T-helper 2 cell treated with Interferon-gamma antibody and Interleukin-4, amounts not matched to agents 5 μg/mL and 100 μg/mL, for 36 hours (primary cell): ENCODE results near the gene AFF2.
"Not testable (repeated sequence)": the region's sequence is repeated elsewhere in the genome, so short reads cannot be mapped to it uniquely, and the experiment has no call there.

Experiments
- DNase-seq: peaks from one replicate; pipeline ENCODE4 v3.0.0; 2021; ENCODE audit warnings: low spot score
- H3K27ac Mint-ChIP-seq: one replicate; pipeline ENCODE4 v1.8.0; 2021; ENCODE audit warnings: mild to moderate bottlenecking, mixed read lengths
- H3K27me3 Mint-ChIP-seq: one replicate; pipeline ENCODE4 v1.8.0; 2021; ENCODE audit warnings: low read depth, mixed read lengths
- H3K36me3 Mint-ChIP-seq: one replicate; pipeline ENCODE4 v1.8.0; 2021; ENCODE audit warnings: low read depth, mixed read lengths
- H3K4me1 Mint-ChIP-seq: one replicate; pipeline ENCODE4 v1.8.0; 2021; ENCODE audit warnings: low read depth, mixed read lengths
- H3K4me3 Mint-ChIP-seq: one replicate; pipeline ENCODE4 v1.8.0; 2022; ENCODE audit warnings: mild to moderate bottlenecking, moderate library complexity, mixed read lengths
- H3K9me3 Mint-ChIP-seq: one replicate; pipeline ENCODE4 v1.8.0; 2021; ENCODE audit warnings: mixed read lengths

Gene AFF2

DNA sequence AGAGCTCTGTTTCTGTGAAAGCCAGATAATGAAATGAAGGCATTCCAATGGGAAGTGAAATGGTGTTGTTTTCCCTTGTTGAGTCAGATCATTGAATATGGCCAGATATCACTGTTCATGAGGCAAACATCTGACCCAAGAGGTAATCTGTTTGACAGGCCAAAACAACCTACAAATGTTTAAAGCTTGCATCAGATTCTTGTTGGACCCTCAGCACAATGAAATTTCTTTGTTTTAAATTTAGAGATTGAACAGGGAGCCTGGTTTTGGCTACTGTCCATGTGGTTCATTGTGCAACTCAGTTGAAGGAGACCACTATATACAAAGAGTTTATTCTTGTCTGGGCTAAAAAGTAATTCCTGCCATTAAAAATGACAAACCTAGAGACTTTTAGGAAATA is 159.1 kb downstream of the AFF2 start:
- no peaks in the 10 kb centered on the region for H3K4me1 Mint-ChIP-seq
- no peak for DNase-seq
- no peaks in the 10 kb centered on the region for H3K9me3 Mint-ChIP-seq
- no peak overlapping the region for H3K27ac Mint-ChIP-seq
- no peaks in the 10 kb centered on the region for H3K36me3 Mint-ChIP-seq
- H3K4me3 Mint-ChIP-seq: no peak overlapping the region
- H3K27me3 Mint-ChIP-seq: no peaks in the 10 kb centered on the region

DNA sequence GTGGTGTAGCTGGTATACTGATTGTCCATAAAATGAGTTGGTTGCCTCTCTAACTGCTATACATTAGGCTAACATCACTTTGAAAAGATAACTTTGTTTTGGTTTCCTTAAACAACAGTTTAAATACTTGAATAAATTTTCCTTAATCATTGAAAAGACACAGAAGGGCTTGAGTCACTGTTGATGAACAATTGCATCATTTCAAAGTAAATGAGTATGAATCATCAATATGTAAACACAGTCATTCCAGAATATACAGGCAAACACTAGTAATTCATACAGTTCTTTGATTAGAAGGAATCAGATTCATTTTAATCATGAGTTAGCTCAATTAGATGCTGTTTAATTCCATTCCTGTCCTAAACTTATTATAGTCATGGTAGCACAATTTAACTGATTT is 160.6 kb downstream of the AFF2 start:
- H3K9me3 Mint-ChIP-seq: no peaks in the 10 kb centered on the region
- no peaks in the 10 kb centered on the region for H3K27me3 Mint-ChIP-seq
- no peaks in the 10 kb centered on the region for H3K36me3 Mint-ChIP-seq
- DNase-seq: no peak
- H3K4me1 Mint-ChIP-seq: no peaks in the 10 kb centered on the region
- no peak overlapping the region for H3K27ac Mint-ChIP-seq
- no peak overlapping the region for H3K4me3 Mint-ChIP-seq

DNA sequence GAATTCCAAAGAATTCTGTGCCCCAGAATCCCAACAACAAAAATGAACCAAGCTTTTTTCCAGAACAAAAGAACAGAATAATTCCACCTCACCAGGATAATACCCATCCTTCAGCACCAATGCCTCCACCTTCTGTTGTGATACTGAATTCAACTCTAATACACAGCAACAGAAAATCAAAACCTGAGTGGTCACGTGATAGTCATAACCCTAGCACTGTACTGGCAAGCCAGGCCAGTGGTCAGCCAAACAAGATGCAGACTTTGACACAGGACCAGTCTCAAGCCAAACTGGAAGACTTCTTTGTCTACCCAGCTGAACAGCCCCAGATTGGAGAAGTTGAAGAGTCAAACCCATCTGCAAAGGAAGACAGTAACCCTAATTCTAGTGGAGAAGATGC is 161.6 kb downstream of the AFF2 start:
- Mint-ChIP-seq H3K4me3 (no peak overlapping the region), H3K36me3 (no peaks in the 10 kb centered on the region), H3K9me3 (no peaks in the 10 kb centered on the region), H3K27ac (no peak overlapping the region), H3K4me1 (no peaks in the 10 kb centered on the region), H3K27me3 (no peaks in the 10 kb centered on the region)
- DNase-seq: no peak

- Mint-ChIP-seq H3K36me3 (peaks cover 3% of the 10 kb centered on the region), H3K9me3 (peaks cover 11% of the 10 kb centered on the region), H3K4me3 (no peak overlapping the region), H3K4me1 (no peaks in the 10 kb centered on the region), H3K27me3 (no peaks in the 10 kb centered on the region), H3K27ac (no peak overlapping the region)
- DNase-seq: no peak
Observed at GRCh38 chrX:148664171-148664570, 163.8 kb downstream of the AFF2 start.

GRCh38 chrX:148664995-148665394 is 164.6 kb downstream of the AFF2 start:
- no peak for DNase-seq
- peaks cover 16% of the 10 kb centered on the region for H3K9me3 Mint-ChIP-seq
- H3K27ac Mint-ChIP-seq: no peak overlapping the region
- no peaks in the 10 kb centered on the region for H3K4me1 Mint-ChIP-seq
- H3K27me3 Mint-ChIP-seq: no peaks in the 10 kb centered on the region
- no peak overlapping the region for H3K4me3 Mint-ChIP-seq
- H3K36me3 Mint-ChIP-seq: peaks cover 3% of the 10 kb centered on the region

DNA sequence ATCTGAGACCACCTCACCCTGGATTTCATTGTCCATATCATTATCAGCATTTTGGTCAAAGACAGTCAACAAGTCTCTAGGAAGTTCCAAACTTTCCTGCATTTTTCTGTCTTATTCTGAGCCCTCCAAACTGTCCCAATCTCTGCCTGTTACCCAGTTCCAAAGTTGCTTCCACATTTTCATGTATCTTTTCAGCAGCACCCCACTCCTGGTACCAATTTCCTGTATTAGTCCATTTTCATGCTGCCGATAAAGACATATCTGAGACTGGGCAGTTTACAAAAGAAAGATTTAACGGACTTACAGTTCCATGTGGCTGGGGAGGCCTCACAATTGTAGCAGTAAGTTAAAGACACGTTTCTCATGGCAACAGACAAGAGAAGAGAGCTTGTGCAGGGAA is 168.8 kb downstream of the AFF2 start:
- not testable (repeated sequence) for H3K4me3 Mint-ChIP-seq, H3K27ac Mint-ChIP-seq, H3K4me1 Mint-ChIP-seq, H3K36me3 Mint-ChIP-seq, H3K27me3 Mint-ChIP-seq, DNase-seq
- H3K9me3 Mint-ChIP-seq: peaks cover 26% of the 10 kb centered on the region

- Mint-ChIP-seq H3K9me3 (peaks cover 26% of the 10 kb centered on the region), H3K4me3 (no peak overlapping the region), H3K27ac (no peak overlapping the region), H3K36me3 (peaks cover 6% of the 10 kb centered on the region), H3K4me1 (no peaks in the 10 kb centered on the region), H3K27me3 (no peaks in the 10 kb centered on the region)
- DNase-seq: no peak
Observed at GRCh38 chrX:148670277-148670676, 169.9 kb downstream of the AFF2 start.

DNA sequence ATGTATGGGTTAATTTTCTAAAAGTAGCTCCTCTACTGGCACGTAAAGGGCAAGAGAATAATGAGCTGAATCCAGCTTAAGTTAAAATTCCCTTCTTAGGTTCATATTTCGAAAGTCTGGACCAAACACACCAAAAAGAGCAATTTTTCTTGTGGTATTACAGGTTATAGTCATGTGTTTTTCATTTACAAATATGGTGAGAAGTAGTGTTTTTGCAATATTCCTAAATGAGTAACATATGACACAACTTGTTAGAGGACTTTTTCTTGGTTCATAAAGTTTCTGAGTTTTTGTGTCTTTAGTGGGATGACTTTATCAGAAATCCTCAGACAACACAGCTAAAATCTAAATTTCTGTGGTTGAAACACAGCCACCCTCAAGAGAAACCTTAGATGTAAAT is 172.1 kb downstream of the AFF2 start:
- Mint-ChIP-seq H3K9me3 (peaks cover 22% of the 10 kb centered on the region), H3K27me3 (no peaks in the 10 kb centered on the region), H3K27ac (no peak overlapping the region), H3K4me3 (no peak overlapping the region), H3K4me1 (no peaks in the 10 kb centered on the region), H3K36me3 (peaks cover 3% of the 10 kb centered on the region)
- no peak for DNase-seq

- no peaks in the 10 kb centered on the region for H3K27me3 Mint-ChIP-seq
- no peak overlapping the region for H3K27ac Mint-ChIP-seq
- no peak overlapping the region for H3K4me3 Mint-ChIP-seq
- no peak for DNase-seq
- no peaks in the 10 kb centered on the region for H3K4me1 Mint-ChIP-seq
- H3K9me3 Mint-ChIP-seq: no peaks in the 10 kb centered on the region
- H3K36me3 Mint-ChIP-seq: no peaks in the 10 kb centered on the region
Observed at GRCh38 chrX:148681605-148682004, 181.2 kb downstream of the AFF2 start.

GRCh38 chrX:148682206-148682605 is 181.8 kb downstream of the AFF2 start:
- Mint-ChIP-seq H3K4me3 (no peak overlapping the region), H3K36me3 (no peaks in the 10 kb centered on the region)

DNA sequence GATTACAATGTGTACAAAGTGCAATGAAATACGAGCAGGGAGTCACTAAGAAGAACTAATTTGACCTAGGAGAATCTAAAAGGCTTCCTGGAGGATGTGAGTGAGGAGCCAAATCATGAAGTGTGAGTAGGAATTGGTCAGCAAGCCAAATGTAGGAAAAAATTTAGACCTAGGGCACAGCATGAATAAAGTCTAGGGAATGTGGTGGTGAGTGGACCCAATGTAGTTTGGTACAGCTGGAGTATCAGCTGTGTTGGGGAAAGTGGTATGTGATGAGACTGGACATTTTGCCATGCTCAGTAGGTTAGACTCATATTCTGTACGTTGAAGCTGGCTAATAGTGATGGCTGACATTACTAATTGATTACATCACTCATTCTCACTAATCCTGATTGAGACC is 191.0 kb downstream of the AFF2 start:
- Mint-ChIP-seq H3K4me1 (no peaks in the 10 kb centered on the region), H3K27ac (no peak overlapping the region), H3K4me3 (no peak overlapping the region), H3K36me3 (no peaks in the 10 kb centered on the region), H3K9me3 (no peaks in the 10 kb centered on the region), H3K27me3 (no peaks in the 10 kb centered on the region)
- no peak for DNase-seq

More at GRCh38 chrX:148682206-148682605, 181.8 kb downstream of the AFF2 start:
- H3K27ac Mint-ChIP-seq: no peak overlapping the region
- DNase-seq: no peak
- H3K4me1 Mint-ChIP-seq: no peaks in the 10 kb centered on the region
- no peaks in the 10 kb centered on the region for H3K27me3 Mint-ChIP-seq
- H3K9me3 Mint-ChIP-seq: no peaks in the 10 kb centered on the region

GRCh38 chrX:148695255-148695654 is 194.8 kb downstream of the AFF2 start:
- no peaks in the 10 kb centered on the region for H3K9me3 Mint-ChIP-seq
- H3K4me1 Mint-ChIP-seq: no peaks in the 10 kb centered on the region
- H3K27me3 Mint-ChIP-seq: no peaks in the 10 kb centered on the region
- H3K36me3 Mint-ChIP-seq: no peaks in the 10 kb centered on the region
- DNase-seq: no peak
- H3K4me3 Mint-ChIP-seq: no peak overlapping the region
- H3K27ac Mint-ChIP-seq: no peak overlapping the region

DNA sequence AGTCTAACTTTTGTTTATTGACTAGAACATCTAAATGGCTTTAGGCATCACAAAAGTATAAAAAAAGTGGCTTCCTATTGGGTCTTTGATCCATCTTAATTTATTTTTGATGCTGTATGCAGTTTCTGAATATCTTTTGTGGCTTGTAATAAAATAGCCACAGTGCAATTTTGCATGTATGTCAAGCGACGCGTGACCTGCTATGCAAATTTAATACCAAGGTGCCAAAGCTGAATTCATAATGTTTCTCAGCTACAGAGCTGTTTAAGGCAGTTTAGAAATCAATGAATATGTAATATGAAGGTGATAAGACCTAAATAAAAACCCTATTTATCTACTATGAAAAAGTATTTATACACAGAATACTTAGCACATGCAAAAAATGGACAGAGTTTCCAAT is 197.8 kb downstream of the AFF2 start:
- H3K4me1 Mint-ChIP-seq: no peaks in the 10 kb centered on the region
- no peak for DNase-seq
- no peak overlapping the region for H3K4me3 Mint-ChIP-seq
- H3K27ac Mint-ChIP-seq: no peak overlapping the region
- no peaks in the 10 kb centered on the region for H3K36me3 Mint-ChIP-seq
- no peaks in the 10 kb centered on the region for H3K9me3 Mint-ChIP-seq
- H3K27me3 Mint-ChIP-seq: no peaks in the 10 kb centered on the region

- H3K36me3 Mint-ChIP-seq: no peaks in the 10 kb centered on the region
- no peak overlapping the region for H3K27ac Mint-ChIP-seq
- H3K9me3 Mint-ChIP-seq: no peaks in the 10 kb centered on the region
- DNase-seq: no peak
- H3K4me3 Mint-ChIP-seq: no peak overlapping the region
- no peaks in the 10 kb centered on the region for H3K27me3 Mint-ChIP-seq
- no peaks in the 10 kb centered on the region for H3K4me1 Mint-ChIP-seq
Observed at GRCh38 chrX:148700021-148700420, 199.6 kb downstream of the AFF2 start.

- Mint-ChIP-seq H3K27ac (no peak overlapping the region), H3K4me3 (no peak overlapping the region), H3K9me3 (no peaks in the 10 kb centered on the region), H3K27me3 (no peaks in the 10 kb centered on the region), H3K4me1 (no peaks in the 10 kb centered on the region), H3K36me3 (no peaks in the 10 kb centered on the region)
- DNase-seq: no peak
Observed at GRCh38 chrX:148713981-148714380, 213.6 kb downstream of the AFF2 start.
